ENCODE data around the gene PRKAG2. TPM values are rescaled to one million over a fixed set of nuclear protein-coding genes. Genes with fewer than 3 reads are reported as not detected.

PRKAG2 gene
- total RNA-seq, 1 donor from 2014 or later, result 15.7 TPM

DNA sequence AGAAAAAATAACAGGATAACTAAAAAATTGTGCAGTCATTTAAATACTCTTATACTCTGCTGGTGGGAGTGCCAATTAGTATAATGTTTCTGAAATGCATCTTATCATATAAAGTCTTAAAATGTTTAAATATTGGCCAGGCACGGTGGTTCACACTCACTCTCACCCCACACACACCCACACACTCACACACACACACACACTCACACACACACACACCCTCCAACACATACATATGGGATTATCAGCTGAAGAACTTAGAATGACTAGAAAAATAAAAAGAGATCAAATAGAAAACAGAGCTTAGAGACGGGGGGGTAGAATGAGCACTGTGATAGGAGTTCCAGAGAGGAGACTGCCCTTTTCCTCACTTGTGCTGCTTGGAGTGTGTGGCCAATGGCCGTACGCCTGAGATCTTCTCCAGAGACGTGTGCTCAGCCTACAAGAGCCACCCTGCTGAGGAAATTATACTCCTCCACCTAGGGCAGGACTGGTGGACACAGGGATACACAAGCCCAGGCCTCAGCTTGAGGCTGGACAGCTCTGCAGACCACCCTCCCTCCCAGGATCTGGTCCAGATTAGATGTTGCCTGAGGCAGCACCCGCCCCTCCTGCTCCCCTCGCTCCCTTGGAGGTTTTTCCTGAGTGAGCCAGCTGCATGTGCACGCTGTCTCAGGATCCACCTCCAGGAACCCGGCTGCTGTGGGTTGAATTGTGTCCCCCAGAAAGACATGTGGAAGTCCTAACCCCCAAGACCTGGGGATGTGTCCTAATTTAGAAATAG lies 26.5 kb upstream of the PRKAG2 start:
- TF ChIP-seq, protein P1, sequence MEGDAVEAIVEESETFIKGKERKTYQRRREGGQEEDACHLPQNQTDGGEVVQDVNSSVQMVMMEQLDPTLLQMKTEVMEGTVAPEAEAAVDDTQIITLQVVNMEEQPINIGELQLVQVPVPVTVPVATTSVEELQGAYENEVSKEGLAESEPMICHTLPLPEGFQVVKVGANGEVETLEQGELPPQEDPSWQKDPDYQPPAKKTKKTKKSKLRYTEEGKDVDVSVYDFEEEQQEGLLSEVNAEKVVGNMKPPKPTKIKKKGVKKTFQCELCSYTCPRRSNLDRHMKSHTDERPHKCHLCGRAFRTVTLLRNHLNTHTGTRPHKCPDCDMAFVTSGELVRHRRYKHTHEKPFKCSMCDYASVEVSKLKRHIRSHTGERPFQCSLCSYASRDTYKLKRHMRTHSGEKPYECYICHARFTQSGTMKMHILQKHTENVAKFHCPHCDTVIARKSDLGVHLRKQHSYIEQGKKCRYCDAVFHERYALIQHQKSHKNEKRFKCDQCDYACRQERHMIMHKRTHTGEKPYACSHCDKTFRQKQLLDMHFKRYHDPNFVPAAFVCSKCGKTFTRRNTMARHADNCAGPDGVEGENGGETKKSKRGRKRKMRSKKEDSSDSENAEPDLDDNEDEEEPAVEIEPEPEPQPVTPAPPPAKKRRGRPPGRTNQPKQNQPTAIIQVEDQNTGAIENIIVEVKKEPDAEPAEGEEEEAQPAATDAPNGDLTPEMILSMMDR (IDR thresholded peaks at IDR 0.05; ENCODE audit: unreplicated experiment), result no peak
- no peak for DNase-seq (ENCODE audit: low spot score in 2 of 2, unreplicated experiment in 2 of 2)
- Mint-ChIP-seq H3K27ac (no peak overlapping the region), H3K4me1 (peaks cover 7% of the 10 kb centered on the region), H3K9me3 (peaks cover 8% of the 10 kb centered on the region), H3K27me3 (ENCODE audit: low read depth) (peaks cover 80% of the 10 kb centered on the region), H3K36me3 (no peaks in the 10 kb centered on the region), H3K4me3 (no peak overlapping the region)

DNA sequence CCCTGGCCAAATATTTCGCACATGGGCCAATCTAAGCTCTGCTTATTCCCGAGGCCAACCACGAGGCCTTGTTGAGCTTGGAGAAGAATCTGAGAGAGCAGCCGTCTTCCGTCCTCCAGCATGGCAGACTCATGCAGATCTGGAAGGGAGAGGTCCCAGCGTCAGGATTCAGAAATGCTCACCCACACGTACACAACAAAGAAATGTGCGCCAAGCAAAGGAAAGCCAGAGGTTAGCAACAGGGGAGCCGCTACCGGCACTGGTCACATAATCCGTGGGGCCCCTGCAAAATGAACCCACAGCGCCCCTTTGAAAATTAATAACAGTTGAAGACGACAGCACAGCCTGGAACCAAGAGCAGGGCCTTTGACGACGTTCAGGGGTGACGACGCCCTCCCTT lies 25.4 kb upstream of the PRKAG2 start:
- Mint-ChIP-seq H3K9me3 (peaks cover 8% of the 10 kb centered on the region), H3K27me3 (ENCODE audit: low read depth) (peaks cover 78% of the 10 kb centered on the region), H3K27ac (no peak overlapping the region), H3K4me1 (peaks cover 11% of the 10 kb centered on the region), H3K36me3 (no peaks in the 10 kb centered on the region), H3K4me3 (no peak overlapping the region)
- no peak for DNase-seq (ENCODE audit: low spot score in 2 of 2, unreplicated experiment in 2 of 2)
- TF ChIP-seq, protein P1 (IDR thresholded peaks at IDR 0.05; ENCODE audit: unreplicated experiment), result no peak

DNA sequence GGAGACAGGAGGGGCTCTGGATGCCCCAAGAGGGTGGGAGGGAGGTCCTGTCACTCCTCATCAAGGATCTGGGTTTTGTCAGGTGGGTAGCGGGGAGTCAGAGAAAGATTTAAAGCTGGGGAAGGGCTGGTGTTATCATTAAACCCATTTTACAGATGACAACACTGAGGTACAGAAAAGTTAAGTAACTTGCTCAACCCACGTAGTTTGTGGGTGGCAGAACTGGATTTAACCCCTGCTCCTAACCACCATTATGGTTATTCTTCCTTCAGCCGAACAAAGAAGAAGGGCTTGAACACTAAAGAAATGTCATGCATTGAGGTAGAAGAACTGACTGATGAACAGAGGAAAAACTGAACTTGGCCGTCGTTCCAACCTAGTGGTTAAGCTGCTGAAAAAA lies 24.9 kb upstream of the PRKAG2 start:
- Mint-ChIP-seq H3K9me3 (peaks cover 5% of the 10 kb centered on the region), H3K27me3 (ENCODE audit: low read depth) (peaks cover 75% of the 10 kb centered on the region), H3K4me1 (peaks cover 14% of the 10 kb centered on the region), H3K36me3 (no peaks in the 10 kb centered on the region), H3K27ac (no peak overlapping the region), H3K4me3 (no peak overlapping the region)
- TF ChIP-seq, protein P1 (IDR thresholded peaks at IDR 0.05; ENCODE audit: unreplicated experiment), result no peak
- no peak for DNase-seq (ENCODE audit: low spot score in 2 of 2, unreplicated experiment in 2 of 2)

DNA sequence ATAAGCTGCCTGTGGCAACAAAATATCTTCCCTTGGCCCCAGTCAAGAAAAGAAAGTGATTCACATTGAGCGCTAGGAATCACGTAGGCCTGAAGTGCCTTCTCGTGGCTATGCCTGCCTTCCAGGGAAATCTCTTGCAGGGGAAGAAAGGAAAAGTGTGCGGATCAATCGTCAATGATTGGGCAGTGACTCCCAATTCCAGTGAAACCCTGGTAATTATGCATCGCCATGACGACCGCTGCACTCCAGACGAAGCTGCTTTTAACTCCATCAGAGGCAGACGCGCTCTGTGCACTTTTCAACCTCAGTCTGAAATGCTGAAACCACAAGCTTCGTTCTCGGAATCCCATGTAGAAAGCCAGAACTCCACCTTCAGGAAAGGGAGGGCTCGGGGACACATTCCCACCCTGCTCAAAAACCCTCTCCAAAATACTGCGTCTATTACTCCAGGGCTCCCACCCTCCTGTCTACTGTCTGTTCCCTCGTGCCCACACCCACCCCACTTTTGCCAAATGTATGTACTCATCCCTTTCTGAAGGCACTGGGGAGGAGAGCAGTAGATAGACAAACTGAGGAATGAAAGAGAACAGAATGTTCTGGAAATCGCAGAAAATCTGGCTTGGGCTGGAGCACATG lies 24.2 kb upstream of the PRKAG2 start:
- TF ChIP-seq, protein P1 (IDR thresholded peaks at IDR 0.05; ENCODE audit: unreplicated experiment), result no peak
- Mint-ChIP-seq H3K36me3 (no peaks in the 10 kb centered on the region), H3K27me3 (ENCODE audit: low read depth) (peaks cover 72% of the 10 kb centered on the region), H3K27ac (no peak overlapping the region), H3K4me1 (peaks cover 17% of the 10 kb centered on the region), H3K9me3 (no peaks in the 10 kb centered on the region), H3K4me3 (no peak overlapping the region)
- DNase-seq (ENCODE audit: low spot score in 2 of 2, unreplicated experiment in 2 of 2), result no peak

DNA sequence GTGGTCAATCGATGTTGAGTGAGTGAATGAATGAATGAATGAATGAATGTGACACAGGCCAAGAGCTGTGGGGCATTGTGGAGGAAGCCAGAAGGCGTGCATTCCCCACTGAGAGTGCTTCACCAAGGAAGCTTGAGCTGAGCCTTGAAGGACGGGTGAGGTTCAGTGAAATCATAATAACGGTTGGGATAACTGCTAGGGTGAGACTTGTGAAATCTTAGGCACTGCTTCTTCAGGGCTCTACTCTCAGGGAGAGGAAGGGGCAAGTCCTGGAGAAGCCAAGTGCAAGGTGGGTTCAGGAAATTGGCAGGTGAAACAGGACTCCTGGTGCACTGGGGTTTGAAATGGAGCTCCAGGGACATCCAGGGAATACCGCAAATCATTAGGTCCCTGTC lies 23.7 kb upstream of the PRKAG2 start:
- Mint-ChIP-seq H3K36me3 (no peaks in the 10 kb centered on the region), H3K27me3 (ENCODE audit: low read depth) (peaks cover 70% of the 10 kb centered on the region), H3K4me1 (peaks cover 17% of the 10 kb centered on the region), H3K4me3 (no peak overlapping the region), H3K9me3 (no peaks in the 10 kb centered on the region), H3K27ac (no peak overlapping the region)
- TF ChIP-seq, protein P1 (IDR thresholded peaks at IDR 0.05; ENCODE audit: unreplicated experiment), result no peak
- DNase-seq (ENCODE audit: low spot score in 2 of 2, unreplicated experiment in 2 of 2), result no peak
